ENCODE data around the gene IFNG.

GRCh38 chr12:68137335-68137830, 22.2 kb downstream of the IFNG start:
- TF ChIP-seq CTCF (IDR thresholded peaks at IDR 0.05; ENCODE audit: insufficient read depth, low read depth, low read length) (no peak), EZH2 (IDR thresholded peaks at IDR 0.05; ENCODE audit: insufficient read depth, low read length) (no peak)
